K562 (cell line): Measurements from ENCODE around the gene CHML. TPM values are rescaled to one million over a fixed set of nuclear protein-coding genes. Genes with fewer than 3 reads are reported as not detected.

Experiments
- ATF1 ChIP-seq, 2 experiments: fragments of 450-650 bp in 1 of 2; IDR thresholded peaks; 2 replicates each; pipeline ENCODE4 v1.6.1; 2016; ENCODE audit warnings: missing compliant biosample characterization in 1 of 2, missing genetic modification characterization in 1 of 2
- ETV5 ChIP-seq: sonication (generic); formaldehyde crosslinking; IDR thresholded peaks from 2 replicates; pipeline ENCODE4 v1.4.0; 2020; ENCODE audit warnings: low read depth, mild to moderate bottlenecking, missing genetic modification reagents
- FOXJ3 ChIP-seq: sonication (generic); formaldehyde crosslinking; IDR thresholded peaks from 2 replicates; pipeline ENCODE4 v1.4.0; 2020; ENCODE audit warnings: mild to moderate bottlenecking, missing genetic modification reagents
- GATAD2A ChIP-seq: fragments of 450-650 bp; IDR thresholded peaks from 2 replicates; pipeline ENCODE4 v1.6.1; 2017
- HMGN3 ChIP-seq: IDR thresholded peaks from 2 replicates; pipeline ENCODE4 v1.6.1; 2011; ENCODE audit warnings: borderline replicate concordance, low read depth, mild to moderate bottlenecking, mixed read lengths, low read length; ENCODE audit not compliant: insufficient read length; ENCODE audit errors: extremely low read depth
- MECOM ChIP-seq: fragments of 250-450 bp; sonication (Bioruptor Pico); IDR thresholded peaks from 2 replicates; pipeline ENCODE4 v1.8.0; 2022; ENCODE audit warnings: inconsistent platforms
- POLR2AphosphoS5 ChIP-seq: IDR thresholded peaks from 2 replicates; pipeline ENCODE4 v1.6.1; 2011; ENCODE audit warnings: mild to moderate bottlenecking, low read depth, low read length, moderate library complexity; ENCODE audit not compliant: control insufficient read depth, insufficient read depth
- RB1 ChIP-seq: fragments of 450-650 bp; IDR thresholded peaks from 2 replicates; pipeline ENCODE4 v1.6.1; 2017; ENCODE audit warnings: low read depth, mild to moderate bottlenecking
- TOE1 ChIP-seq, 2 experiments: fragments of 450-650 bp in 1 of 2; sonication (generic) in 1 of 2; formaldehyde crosslinking in 1 of 2; IDR thresholded peaks; 2 replicates each; pipeline versions ENCODE4 v1.7.1 to v1.8.0; 2016 to 2022; ENCODE audit warnings: borderline replicate concordance in 2 of 2, mild to moderate bottlenecking in 2 of 2, antibody characterized with exemption in 1 of 2, inconsistent platforms in 1 of 2, low read depth in 1 of 2, missing genetic modification reagents in 1 of 2, moderate library complexity in 1 of 2
- TRIM24 ChIP-seq, 2 experiments: fragments of 450-650 bp; IDR thresholded peaks; 2 replicates each; pipeline ENCODE4 v1.6.1; 2016
- polyA plus RNA-seq, 8 experiments: library from polyadenylated mRNA; depleted of rRNA in 4 of 8; stranded (reverse) in 5 of 8; unstranded in 3 of 8; fragments of >200 nt; fragmentation: Nextera tagmentation in 2 of 8; fragmentation: Illumina TruSeq in 1 of 8; extraction: Ambion mirVana in 2 of 8; extraction: Trizol in 1 of 8; gene quantifications; 2 replicates each; pipeline versions ENCODE4 v1.2.1 to v1.2.3, GENCODE V29; 2011 to 2014; ENCODE audit warnings: inconsistent platforms in 1 of 8, missing spikeins in 1 of 8
- total RNA-seq, 7 experiments: library from RNA; depleted of rRNA in 6 of 7; stranded (reverse); fragments of >200 nt in 6 of 7; fragmentation: Illumina TruSeq in 2 of 7; extraction: Trizol in 2 of 7; gene quantifications; 2 replicates each; pipeline versions ENCODE4 v1.2.1 to v1.2.3, GENCODE V29; 2011 to 2021; ENCODE audit warnings: low replicate concordance in 1 of 7
- TF ChIP-seq, protein P1 (sequence below), 2 experiments: fragments of 450-650 bp; conservative IDR thresholded peaks; 2 replicates each; pipeline ENCODE4 v1.6.1; 2017; ENCODE audit warnings: mild to moderate bottlenecking in 2 of 2, moderate library complexity in 2 of 2
- TF ChIP-seq, protein P2 (sequence below): sonication (generic); formaldehyde crosslinking; IDR thresholded peaks from 2 replicates; pipeline ENCODE4 v1.9.0; 2022; ENCODE audit warnings: mild to moderate bottlenecking, missing genetic modification reagents
- TF ChIP-seq, protein P3 (sequence below): IDR thresholded peaks from 2 replicates; pipeline ENCODE4 v1.6.1; 2011; ENCODE audit warnings: borderline replicate concordance, low read depth, mild to moderate bottlenecking, moderate library complexity, low read length; ENCODE audit not compliant: insufficient read depth, poor library complexity, severe bottlenecking
- TF ChIP-seq, protein P4 (sequence below): fragments of 200-800 bp; sonication (Bioruptor generic); IDR thresholded peaks from 2 replicates; pipeline ENCODE4 v1.6.1; 2017; ENCODE audit warnings: missing genetic modification characterization, missing compliant biosample characterization
- TF ChIP-seq, protein P5 (sequence below): fragments of 250-450 bp; sonication (Bioruptor Pico); IDR thresholded peaks from 2 replicates; pipeline ENCODE4 v1.8.0; 2021; ENCODE audit warnings: moderate library complexity, mild to moderate bottlenecking, inconsistent platforms
- TF ChIP-seq, protein P6 (sequence below), 3 experiments: fragments of 200-800 bp in 1 of 3; sonication (Bioruptor generic) in 1 of 3; sonication (generic) in 1 of 3; formaldehyde crosslinking in 1 of 3; IDR thresholded peaks; 2 replicates each; pipeline versions ENCODE4 v1.6.1 to v1.8.0; 2016 to 2022; ENCODE audit warnings: mild to moderate bottlenecking in 2 of 3, missing compliant biosample characterization in 2 of 3, missing genetic modification characterization in 2 of 3, missing genetic modification reagents in 1 of 3

Gene CHML
- total and polyA plus RNA-seq, 9 of the 15 experiments (the other 6 are each of a cell fraction or from before 2014, with no cell fraction given): 13.0 to 88.3 (median 62.8) TPM

DNA sequence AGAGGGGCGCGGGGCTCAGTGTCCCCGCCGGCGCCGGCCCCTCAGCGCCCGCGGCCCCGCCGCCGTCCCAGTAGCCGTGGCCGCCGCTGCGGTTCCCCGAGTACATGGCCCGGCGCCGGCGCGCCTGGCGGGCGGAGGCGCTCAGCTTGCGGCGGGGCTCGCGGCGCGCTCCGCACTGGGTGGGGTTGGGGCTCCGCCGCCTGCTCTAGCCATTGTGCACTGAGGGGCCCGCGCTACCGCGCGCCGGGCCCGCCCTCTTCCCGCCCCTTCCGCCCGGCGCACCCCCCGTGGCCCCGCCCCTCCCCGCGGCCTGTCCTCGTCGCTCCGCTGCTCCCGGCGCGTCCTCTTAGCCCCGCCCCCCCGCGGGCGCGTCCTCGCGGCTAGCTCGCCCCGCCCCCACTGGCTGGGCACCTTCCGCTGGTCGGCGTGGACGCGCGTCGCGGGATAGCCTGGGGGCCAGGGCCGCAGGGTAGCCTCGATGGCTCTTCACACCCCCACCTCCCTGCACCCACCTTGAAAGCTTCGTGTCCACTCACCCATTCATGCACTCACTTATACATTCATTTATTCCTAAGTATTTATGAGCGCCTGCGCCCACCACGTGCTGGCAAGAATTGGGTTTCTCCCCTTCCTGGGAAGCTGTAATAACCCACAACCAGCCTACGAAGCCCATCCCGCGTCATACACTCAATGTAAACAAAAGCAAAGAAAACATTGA lies at the start of gene CHML, which contains the start of gene OPN3 (continued):
- TF ChIP-seq, protein P1, sequence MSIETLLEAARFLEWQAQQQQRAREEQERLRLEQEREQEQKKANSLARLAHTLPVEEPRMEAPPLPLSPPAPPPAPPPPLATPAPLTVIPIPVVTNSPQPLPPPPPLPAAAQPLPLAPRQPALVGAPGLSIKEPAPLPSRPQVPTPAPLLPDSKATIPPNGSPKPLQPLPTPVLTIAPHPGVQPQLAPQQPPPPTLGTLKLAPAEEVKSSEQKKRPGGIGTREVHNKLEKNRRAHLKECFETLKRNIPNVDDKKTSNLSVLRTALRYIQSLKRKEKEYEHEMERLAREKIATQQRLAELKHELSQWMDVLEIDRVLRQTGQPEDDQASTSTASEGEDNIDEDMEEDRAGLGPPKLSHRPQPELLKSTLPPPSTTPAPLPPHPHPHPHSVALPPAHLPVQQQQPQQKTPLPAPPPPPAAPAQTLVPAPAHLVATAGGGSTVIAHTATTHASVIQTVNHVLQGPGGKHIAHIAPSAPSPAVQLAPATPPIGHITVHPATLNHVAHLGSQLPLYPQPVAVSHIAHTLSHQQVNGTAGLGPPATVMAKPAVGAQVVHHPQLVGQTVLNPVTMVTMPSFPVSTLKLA (conservative IDR thresholded peaks at IDR 0.05): peak in 1 of 2 experiments; percentile 41; a peak in 1 of 4 replicates
- TF ChIP-seq, protein P2, sequence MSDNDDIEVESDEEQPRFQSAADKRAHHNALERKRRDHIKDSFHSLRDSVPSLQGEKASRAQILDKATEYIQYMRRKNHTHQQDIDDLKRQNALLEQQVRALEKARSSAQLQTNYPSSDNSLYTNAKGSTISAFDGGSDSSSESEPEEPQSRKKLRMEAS (CRISPR knock-in tag): peak; percentile 76
- TF ChIP-seq HMGN3: peak; percentile 87
- TF ChIP-seq RB1: peak; percentile 79
- TF ChIP-seq, protein P3, sequence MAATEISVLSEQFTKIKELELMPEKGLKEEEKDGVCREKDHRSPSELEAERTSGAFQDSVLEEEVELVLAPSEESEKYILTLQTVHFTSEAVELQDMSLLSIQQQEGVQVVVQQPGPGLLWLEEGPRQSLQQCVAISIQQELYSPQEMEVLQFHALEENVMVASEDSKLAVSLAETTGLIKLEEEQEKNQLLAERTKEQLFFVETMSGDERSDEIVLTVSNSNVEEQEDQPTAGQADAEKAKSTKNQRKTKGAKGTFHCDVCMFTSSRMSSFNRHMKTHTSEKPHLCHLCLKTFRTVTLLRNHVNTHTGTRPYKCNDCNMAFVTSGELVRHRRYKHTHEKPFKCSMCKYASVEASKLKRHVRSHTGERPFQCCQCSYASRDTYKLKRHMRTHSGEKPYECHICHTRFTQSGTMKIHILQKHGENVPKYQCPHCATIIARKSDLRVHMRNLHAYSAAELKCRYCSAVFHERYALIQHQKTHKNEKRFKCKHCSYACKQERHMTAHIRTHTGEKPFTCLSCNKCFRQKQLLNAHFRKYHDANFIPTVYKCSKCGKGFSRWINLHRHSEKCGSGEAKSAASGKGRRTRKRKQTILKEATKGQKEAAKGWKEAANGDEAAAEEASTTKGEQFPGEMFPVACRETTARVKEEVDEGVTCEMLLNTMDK: peak; percentile 1
- peak; percentile 75 for TF ChIP-seq ETV5 (CRISPR knock-in tag)
- TF ChIP-seq POLR2AphosphoS5: peak; percentile 73; the same call in 1 of the 2 replicates
- peak in 1 of 2 experiments; percentile 64; a peak in 2 of 4 replicates for TF ChIP-seq TRIM24 (IDR thresholded peaks at IDR 0.05)
- 0 out of 2 replicates have a peak, but pooled peaks have one; percentile 62 for TF ChIP-seq GATAD2A
- no peak for TF ChIP-seq ATF1 (CRISPR knock-in tag; IDR thresholded peaks at IDR 0.05)
- peak; percentile 35; the same call in 1 of the 2 replicates for TF ChIP-seq ATF1 (tag; IDR thresholded peaks at IDR 0.05)
- TF ChIP-seq TOE1 (IDR thresholded peaks at IDR 0.05; ENCODE audit: borderline replicate concordance): peak; percentile 24; the same call in 1 of the 2 replicates
- TF ChIP-seq TOE1 (CRISPR knock-in tag; IDR thresholded peaks at IDR 0.05; ENCODE audit: borderline replicate concordance, low read depth): no peak
- TF ChIP-seq, protein P4, sequence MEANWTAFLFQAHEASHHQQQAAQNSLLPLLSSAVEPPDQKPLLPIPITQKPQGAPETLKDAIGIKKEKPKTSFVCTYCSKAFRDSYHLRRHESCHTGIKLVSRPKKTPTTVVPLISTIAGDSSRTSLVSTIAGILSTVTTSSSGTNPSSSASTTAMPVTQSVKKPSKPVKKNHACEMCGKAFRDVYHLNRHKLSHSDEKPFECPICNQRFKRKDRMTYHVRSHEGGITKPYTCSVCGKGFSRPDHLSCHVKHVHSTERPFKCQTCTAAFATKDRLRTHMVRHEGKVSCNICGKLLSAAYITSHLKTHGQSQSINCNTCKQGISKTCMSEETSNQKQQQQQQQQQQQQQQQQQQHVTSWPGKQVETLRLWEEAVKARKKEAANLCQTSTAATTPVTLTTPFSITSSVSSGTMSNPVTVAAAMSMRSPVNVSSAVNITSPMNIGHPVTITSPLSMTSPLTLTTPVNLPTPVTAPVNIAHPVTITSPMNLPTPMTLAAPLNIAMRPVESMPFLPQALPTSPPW (CRISPR knock-in tag): peak; percentile 94
- TF ChIP-seq FOXJ3 (CRISPR knock-in tag): no peak
- TF ChIP-seq MECOM: peak; percentile 52; the same call in 1 of the 2 replicates
- TF ChIP-seq, protein P5, sequence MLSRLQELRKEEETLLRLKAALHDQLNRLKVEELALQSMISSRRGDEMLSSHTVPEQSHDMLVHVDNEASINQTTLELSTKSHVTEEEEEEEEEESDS: no peak
- TF ChIP-seq, protein P6, sequence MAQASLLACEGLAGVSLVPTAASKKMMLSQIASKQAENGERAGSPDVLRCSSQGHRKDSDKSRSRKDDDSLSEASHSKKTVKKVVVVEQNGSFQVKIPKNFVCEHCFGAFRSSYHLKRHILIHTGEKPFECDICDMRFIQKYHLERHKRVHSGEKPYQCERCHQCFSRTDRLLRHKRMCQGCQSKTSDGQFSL (CRISPR knock-in tag; IDR thresholded peaks at IDR 0.05): peak; percentile 85
- TF ChIP-seq, protein P6 (tag; IDR thresholded peaks at IDR 0.05): no peak
